BLaER1 (cell line): ENCODE results near the gene TRMT61A.

Source experiments
- H3K27ac ChIP-seq: shearing (Covaris generic); formaldehyde crosslinking; 2 replicates; pipeline ENCODE4 v1.8.1; 2022
- H3K27me3 ChIP-seq: shearing (Covaris generic); formaldehyde crosslinking; 2 replicates; pipeline ENCODE4 v1.8.1; 2022
- H3K36me3 ChIP-seq: shearing (Covaris generic); formaldehyde crosslinking; 2 replicates; pipeline ENCODE4 v1.8.1; 2022
- H3K4me1 ChIP-seq: shearing (Covaris generic); formaldehyde crosslinking; 2 replicates; pipeline ENCODE4 v1.8.1; 2022
- H3K4me2 ChIP-seq: shearing (Covaris generic); formaldehyde crosslinking; 2 replicates; pipeline ENCODE4 v1.8.1; 2022
- H3K4me3 ChIP-seq: shearing (Covaris generic); formaldehyde crosslinking; 2 replicates; pipeline ENCODE4 v1.8.1; 2022
- H3K9ac ChIP-seq: shearing (Covaris generic); formaldehyde crosslinking; 2 replicates; pipeline ENCODE4 v1.8.1; 2022
- H3K9me3 ChIP-seq: shearing (Covaris generic); formaldehyde crosslinking; 2 replicates; pipeline ENCODE4 v1.8.1; 2022
- H4K20me1 ChIP-seq: shearing (Covaris generic); formaldehyde crosslinking; 2 replicates; pipeline ENCODE4 v1.8.1; 2022
- Cebpa-rat ChIP-seq: shearing (Covaris generic); IDR thresholded peaks from 2 replicates; pipeline ENCODE4 v1.8.1; 2022

Gene TRMT61A

DNA sequence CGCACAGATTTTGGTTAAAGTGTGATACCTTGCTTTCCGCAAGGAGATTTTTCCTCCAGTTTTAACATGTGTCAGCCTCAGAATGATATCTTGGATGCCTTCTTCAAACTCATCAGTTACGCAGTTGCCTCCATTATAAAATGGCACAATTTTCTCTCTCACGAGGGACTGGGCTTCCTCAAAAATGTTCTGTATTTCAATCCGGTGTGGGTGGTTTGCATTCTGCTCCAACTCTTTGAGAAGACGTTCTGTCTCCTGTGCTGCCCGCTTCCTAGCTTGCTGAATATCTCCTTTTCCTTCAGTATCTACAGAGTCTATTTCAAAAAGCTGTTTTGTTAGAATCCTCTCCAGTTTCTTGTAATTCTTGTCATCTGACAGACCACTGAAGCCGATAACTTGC, 31.7 kb downstream of the TRMT61A start:
- H3K27ac ChIP-seq = no peak overlapping the region

DNA sequence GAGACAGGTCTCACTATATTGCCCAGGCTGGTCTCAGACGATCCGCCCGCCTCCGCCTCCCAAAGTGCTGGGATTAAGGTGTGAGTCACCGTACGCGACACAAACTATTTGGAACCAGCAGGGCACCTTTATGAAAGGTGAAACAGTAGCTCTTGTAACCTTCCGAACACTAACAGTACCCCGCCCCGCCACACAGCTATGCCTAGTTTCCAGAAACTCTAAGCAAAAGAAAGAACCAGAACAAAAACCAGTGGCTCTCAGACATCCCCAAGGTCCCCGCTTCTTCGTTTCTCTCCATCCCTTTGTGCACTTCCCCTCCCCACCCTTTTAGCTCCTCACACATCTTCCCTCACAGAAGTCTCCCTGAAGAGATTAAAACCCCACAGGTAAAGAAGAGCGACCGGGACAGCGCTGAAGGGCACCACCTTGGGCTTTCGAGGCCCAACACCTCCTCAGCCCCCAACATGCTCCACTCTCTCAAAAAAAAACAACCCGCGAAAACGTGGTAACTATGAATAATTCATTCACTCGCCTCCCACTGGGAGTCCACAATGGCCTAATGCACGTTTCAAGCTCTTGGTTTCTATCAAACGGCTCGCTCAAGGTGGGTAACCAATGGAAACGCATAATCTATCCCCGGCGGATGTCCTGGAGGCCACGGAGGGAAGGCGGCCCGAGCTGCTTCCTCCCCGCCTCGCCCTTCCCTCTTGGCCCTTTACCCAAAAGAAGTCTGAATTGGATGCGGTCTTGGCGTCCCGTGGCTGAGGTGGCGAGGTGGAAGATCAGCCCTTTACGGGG, 32.6 kb downstream of the TRMT61A start:
- Histone ChIP-seq H3K9me3 (no peaks in the 10 kb centered on the region), H3K27me3 (no peaks in the 10 kb centered on the region), H3K9ac (peak overlapping the region; percentile 97), H4K20me1 (peaks cover 82% of the 10 kb centered on the region), H3K4me2 (peak overlapping the region; percentile 97), H3K4me1 (peaks cover 69% of the 10 kb centered on the region), H3K36me3 (peaks cover 44% of the 10 kb centered on the region), H3K4me3 (peak overlapping the region; percentile 99), H3K27ac (peak overlapping the region; percentile 99)
- TF ChIP-seq Cebpa-rat = no peak

More for the DNA sequence above, 31.7 kb downstream of the TRMT61A start:
- TF ChIP-seq Cebpa-rat = no peak
- Histone ChIP-seq H3K9me3 (no peaks in the 10 kb centered on the region), H3K4me2 (peak overlapping the region; percentile 97), H3K9ac (peak overlapping the region; percentile 97), H3K27me3 (no peaks in the 10 kb centered on the region), H3K4me1 (peaks cover 74% of the 10 kb centered on the region), H3K36me3 (peaks cover 36% of the 10 kb centered on the region), H4K20me1 (peaks cover 85% of the 10 kb centered on the region), H3K4me3 (peak overlapping the region; percentile 99)

DNA sequence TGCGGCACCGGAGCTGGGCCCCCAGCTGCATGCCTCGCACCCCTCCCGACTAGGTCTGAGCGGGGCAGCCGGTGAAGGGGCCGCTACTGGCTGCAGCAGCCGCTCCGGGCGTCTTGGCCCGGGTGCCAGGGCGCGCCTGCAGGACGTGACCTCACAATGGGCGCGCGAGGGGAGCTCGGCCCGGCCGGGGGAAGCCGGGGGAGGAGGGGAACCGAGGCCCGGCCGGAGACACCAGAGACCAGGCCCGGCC, 33.1 kb downstream of the TRMT61A start:
- peak overlapping the region; percentile 99 for H3K27ac ChIP-seq
- peaks cover 71% of the 10 kb centered on the region for H3K4me1 ChIP-seq
- peak overlapping the region; percentile 99 for H3K4me3 ChIP-seq
- H3K9ac ChIP-seq = peak overlapping the region; percentile 97
- H3K4me2 ChIP-seq = peak overlapping the region; percentile 97
- H3K27me3 ChIP-seq = no peaks in the 10 kb centered on the region
- H4K20me1 ChIP-seq = peaks cover 82% of the 10 kb centered on the region
- no peak for TF ChIP-seq Cebpa-rat
- H3K36me3 ChIP-seq = peaks cover 49% of the 10 kb centered on the region
- no peaks in the 10 kb centered on the region for H3K9me3 ChIP-seq

DNA sequence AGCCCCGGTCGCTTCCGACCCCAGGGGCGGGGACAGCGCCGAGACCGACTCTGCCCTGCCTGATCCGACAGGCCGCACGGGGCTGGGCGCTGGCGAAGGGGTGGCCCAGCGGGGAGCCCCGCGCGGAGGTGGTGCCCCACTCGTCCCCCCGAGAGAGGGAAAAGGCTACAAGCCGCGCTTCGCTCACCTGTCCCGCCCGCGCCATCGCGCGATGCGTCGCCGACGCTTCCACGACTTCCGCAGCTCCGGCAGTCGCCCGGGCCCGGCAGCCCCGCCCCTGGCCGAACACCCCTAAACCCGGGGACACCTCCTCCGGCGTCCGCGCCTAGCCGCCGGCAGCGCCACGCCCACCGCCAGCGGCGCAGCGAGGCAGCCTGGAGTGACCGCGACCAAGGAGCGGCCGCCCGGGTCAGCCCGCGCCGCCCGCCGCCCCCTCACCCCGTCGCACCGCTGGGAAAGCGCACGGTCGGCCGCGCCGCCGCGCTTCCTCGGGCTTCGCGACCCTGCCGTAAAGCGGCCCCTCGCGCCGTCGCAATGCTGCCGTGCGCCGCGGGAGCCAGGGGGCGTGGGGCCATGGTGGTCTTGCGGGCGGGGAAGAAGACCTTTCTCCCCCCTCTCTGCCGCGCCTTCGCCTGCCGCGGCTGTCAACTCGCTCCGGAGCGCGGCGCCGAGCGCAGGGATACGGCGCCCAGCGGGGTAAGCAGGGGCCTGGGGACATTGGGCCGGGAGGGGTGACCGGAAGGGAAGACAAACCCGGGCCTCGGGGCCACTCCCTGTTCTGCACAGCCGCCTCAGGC, 33.6 kb downstream of the TRMT61A start, which contains the start of the genes BAG5 and COA8:
Gene BAG5 (minus strand): TSS at position 229 of the 797 bp plus-strand sequence. CDS start 1,493 bp downstream, outside the sequence.
Gene COA8 (plus strand): TSS at position 532 of the 797 bp plus-strand sequence. CDS start 42 bp downstream, at position 574.
- Histone ChIP-seq H3K9me3 (no peaks in the 10 kb centered on the region), H3K4me1 (peaks cover 72% of the 10 kb centered on the region), H3K27me3 (no peaks in the 10 kb centered on the region), H3K27ac (peak within 1 kb of the TSS; percentile 99), H4K20me1 (peaks cover 82% of the 10 kb centered on the region), H3K9ac (peak within 1 kb of the TSS; percentile 97), H3K4me2 (peak within 1 kb of the TSS; percentile 97), H3K36me3 (peaks cover 46% of the 10 kb centered on the region), H3K4me3 (peak within 1 kb of the TSS; percentile 99)
- no peak for TF ChIP-seq Cebpa-rat

DNA sequence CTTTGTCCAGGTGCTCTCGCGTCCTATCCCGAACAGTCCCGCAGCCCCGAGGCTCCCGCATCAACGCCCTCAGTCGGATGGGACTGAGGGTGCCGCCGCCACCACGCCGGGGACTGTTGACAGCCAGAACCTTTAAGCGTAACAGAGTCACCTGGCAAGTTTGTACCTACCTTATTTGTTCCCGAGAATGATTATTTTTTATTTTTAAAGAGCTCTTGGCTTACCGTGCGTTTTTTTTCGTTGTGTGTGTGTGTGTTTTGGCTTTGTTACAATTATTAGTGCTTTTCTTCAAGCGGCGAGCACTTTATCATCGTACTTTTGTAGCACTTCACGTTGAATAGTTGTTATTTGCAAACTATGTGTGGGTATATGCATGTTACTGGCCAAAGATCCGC, 34.2 kb downstream of the TRMT61A start:
- TF ChIP-seq Cebpa-rat = no peak
- Histone ChIP-seq H3K4me1 (peaks cover 72% of the 10 kb centered on the region), H4K20me1 (peaks cover 82% of the 10 kb centered on the region), H3K9me3 (no peaks in the 10 kb centered on the region), H3K9ac (peak overlapping the region; percentile 97), H3K36me3 (peaks cover 40% of the 10 kb centered on the region), H3K4me3 (peak overlapping the region; percentile 99), H3K27me3 (no peaks in the 10 kb centered on the region), H3K27ac (peak overlapping the region; percentile 99), H3K4me2 (peak overlapping the region; percentile 77)

DNA sequence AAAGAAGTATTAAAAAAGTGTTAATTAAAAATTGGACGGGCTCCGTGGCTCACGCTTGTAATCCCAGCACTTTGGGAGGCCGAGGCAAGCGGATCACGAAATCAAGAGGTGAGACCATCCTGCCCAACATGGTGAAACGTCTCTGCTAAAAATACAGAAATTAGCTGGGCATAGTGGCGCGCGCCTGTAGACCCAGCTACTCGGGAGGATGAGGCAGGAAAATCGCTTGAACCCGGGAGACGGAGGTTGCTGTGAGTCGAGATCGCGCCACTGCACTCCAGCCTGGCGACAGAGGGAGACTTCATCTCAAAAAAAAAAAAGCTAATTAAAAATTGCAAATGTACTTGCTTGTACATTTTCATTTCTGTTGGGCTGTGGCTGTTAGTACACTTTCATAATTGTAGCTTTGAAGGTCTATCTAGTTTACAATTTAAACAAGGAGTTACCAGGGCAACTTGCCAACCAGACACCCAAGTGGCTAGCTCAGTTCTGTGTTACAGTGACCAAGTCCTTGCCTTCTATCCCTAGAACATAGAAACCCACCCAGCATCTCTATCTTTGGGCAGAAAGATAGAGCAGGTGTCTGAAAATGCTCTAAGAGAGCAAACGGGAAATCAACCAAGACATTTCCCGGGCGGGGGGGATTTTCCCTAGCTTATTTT, 35.0 kb downstream of the TRMT61A start:
- Histone ChIP-seq H4K20me1 (peaks cover 79% of the 10 kb centered on the region), H3K9ac (peak overlapping the region; percentile 97), H3K4me2 (peak overlapping the region; percentile 77), H3K27me3 (no peaks in the 10 kb centered on the region), H3K4me3 (peak overlapping the region; percentile 99), H3K36me3 (peaks cover 33% of the 10 kb centered on the region), H3K9me3 (no peaks in the 10 kb centered on the region), H3K27ac (no peak overlapping the region), H3K4me1 (peaks cover 68% of the 10 kb centered on the region)
- no peak for TF ChIP-seq Cebpa-rat

DNA sequence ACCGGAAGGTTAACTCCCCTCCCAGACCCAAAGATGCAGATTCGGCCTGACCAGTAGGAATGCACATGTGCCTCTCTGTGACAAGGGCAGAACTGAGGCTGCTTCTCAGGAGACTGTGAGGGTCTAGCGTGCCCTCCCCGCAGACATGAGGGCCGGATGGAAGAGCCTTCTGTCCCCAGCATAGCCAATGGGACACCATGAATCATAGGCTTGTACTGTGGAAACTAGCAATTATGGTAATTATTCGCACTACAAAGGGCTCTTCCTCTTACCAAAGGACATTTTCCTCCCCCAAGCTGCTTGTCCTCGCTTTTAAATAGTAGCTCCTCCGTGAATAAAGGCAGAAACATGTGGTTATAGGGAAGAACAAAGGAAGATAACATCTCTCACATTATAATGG, 40.0 kb downstream of the TRMT61A start:
- Histone ChIP-seq H3K9ac (no peak overlapping the region), H3K4me3 (no peak overlapping the region), H3K9me3 (no peaks in the 10 kb centered on the region), H3K4me2 (no peak overlapping the region), H3K36me3 (peaks cover 32% of the 10 kb centered on the region), H3K4me1 (peaks cover 55% of the 10 kb centered on the region), H4K20me1 (peaks cover 62% of the 10 kb centered on the region), H3K27ac (no peak overlapping the region), H3K27me3 (no peaks in the 10 kb centered on the region)
- TF ChIP-seq Cebpa-rat = no peak

DNA sequence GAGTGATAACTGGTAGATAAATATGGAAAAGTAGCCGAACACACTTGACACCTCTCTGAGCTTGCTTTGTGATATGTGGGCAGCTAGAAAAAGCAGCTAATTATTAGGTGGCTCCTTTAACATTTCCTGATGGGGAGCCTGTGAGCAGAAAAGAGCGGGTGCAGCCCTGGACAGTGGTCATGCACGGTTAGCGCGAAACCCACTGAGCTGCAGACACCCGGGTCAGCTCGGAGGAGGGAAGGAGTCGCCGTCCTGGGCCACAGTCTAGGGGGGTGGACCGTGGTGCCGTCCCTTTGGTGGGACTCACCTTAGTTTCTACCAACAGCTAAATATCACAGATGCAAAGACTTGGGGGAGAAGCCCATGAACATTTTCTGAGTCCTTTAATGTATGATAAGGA, 40.4 kb downstream of the TRMT61A start:
- Histone ChIP-seq H4K20me1 (peaks cover 57% of the 10 kb centered on the region), H3K36me3 (peaks cover 37% of the 10 kb centered on the region), H3K4me1 (peaks cover 50% of the 10 kb centered on the region), H3K27ac (no peak overlapping the region), H3K4me3 (no peak overlapping the region), H3K9me3 (no peaks in the 10 kb centered on the region), H3K9ac (peak overlapping the region; percentile 45; the same call in 1 of the 2 replicates), H3K27me3 (no peaks in the 10 kb centered on the region), H3K4me2 (no peak overlapping the region)
- no peak for TF ChIP-seq Cebpa-rat

DNA sequence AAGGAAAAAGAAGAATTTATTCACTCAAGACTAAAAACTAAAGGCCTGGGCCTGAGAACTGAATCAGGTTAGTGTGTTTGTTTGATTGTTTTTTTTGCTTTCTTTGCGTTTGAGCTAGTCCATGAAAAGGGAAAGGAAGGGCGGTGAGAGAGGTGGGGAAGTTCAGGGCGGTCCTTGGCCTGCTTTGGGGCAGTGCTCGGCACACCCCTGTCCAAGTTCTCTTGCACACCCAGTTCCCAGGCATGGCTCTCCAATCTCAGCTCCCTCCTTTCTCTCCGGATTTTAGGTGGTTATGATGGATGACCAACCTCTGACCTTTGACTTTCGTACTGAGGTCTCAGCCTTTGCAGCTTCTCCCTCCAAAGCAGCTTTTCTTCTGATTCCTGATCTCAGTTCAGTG, 45.1 kb downstream of the TRMT61A start:
- Histone ChIP-seq H3K27me3 (no peaks in the 10 kb centered on the region), H3K4me3 (no peak overlapping the region), H4K20me1 (peaks cover 49% of the 10 kb centered on the region), H3K4me2 (no peak overlapping the region), H3K9ac (peak overlapping the region; percentile 24; the same call in 1 of the 2 replicates), H3K36me3 (peaks cover 67% of the 10 kb centered on the region), H3K9me3 (no peaks in the 10 kb centered on the region), H3K27ac (no peak overlapping the region), H3K4me1 (peaks cover 24% of the 10 kb centered on the region)
- no peak for TF ChIP-seq Cebpa-rat
